Measurements from ENCODE around the gene PAK4. TPM values are rescaled to one million over a fixed set of nuclear protein-coding genes. Genes with fewer than 3 reads are reported as not detected.
"Not testable (repeated sequence)": the region's sequence is repeated elsewhere in the genome, so short reads cannot be mapped to it uniquely, and the experiment has no call there.

PAK4 gene
- total RNA-seq, result 10 to 100 TPM; 85.0 to 96.9 TPM
- long read RNA-seq, partial matches to known transcripts, result 1 of 5 reads
- long read RNA-seq, other reads (novel, unspliced or antisense), result 3 of 5 reads

- intact Hi-C loops (cut with DNase I, micrococcal nuclease), result no loop called here
- peak; percentile 98 for DNase-seq
- ATAC-seq, result peak; percentile 85
These were observed at the start of gene PAK4 for GRCh38 chr19:39125554-39126311. Gene PAK4 (plus strand): TSS chr19:39125786. CDS start chr19:39169554, 43,768 bp downstream.

- intact Hi-C loops (cut with DNase I, micrococcal nuclease), result no loop called here
- ATAC-seq, result no peak
- no peak for DNase-seq
These were observed 48.3 kb upstream of the PAK4 start for GRCh38 chr19:39077323-39077722.

GRCh38 chr19:39078436-39079200, 47.0 kb upstream of the PAK4 start:
- intact Hi-C loops (cut with DNase I, micrococcal nuclease), result no loop called here
- no peak for ATAC-seq
- no peak for DNase-seq

GRCh38 chr19:39080431-39080830, 45.2 kb upstream of the PAK4 start:
- intact Hi-C loops (cut with DNase I, micrococcal nuclease), result no loop called here
- ATAC-seq (no peak), DNase-seq (no peak)

GRCh38 chr19:39082167-39082566, 43.4 kb upstream of the PAK4 start:
- intact Hi-C loops (cut with DNase I, micrococcal nuclease), result no loop called here
- no peak for DNase-seq
- no peak for ATAC-seq

- ATAC-seq (no peak), DNase-seq (no peak)
- intact Hi-C loops (cut with DNase I, micrococcal nuclease), result no loop called here
These were observed 42.6 kb upstream of the PAK4 start for GRCh38 chr19:39082745-39083598.

- no peak for DNase-seq
- intact Hi-C loops (cut with DNase I, micrococcal nuclease), result no loop called here
- ATAC-seq, result no peak
These were observed 42.0 kb upstream of the PAK4 start for GRCh38 chr19:39083599-39083982.

GRCh38 chr19:39083983-39084731, 41.4 kb upstream of the PAK4 start, which contains the start of gene ACP7:
Gene ACP7 (plus strand): TSS chr19:39084368. CDS start chr19:39085270, 902 bp downstream.
- intact Hi-C loops (cut with DNase I, micrococcal nuclease), result no loop called here
- ATAC-seq (no peak), DNase-seq (no peak)

GRCh38 chr19:39084732-39085080, 40.9 kb upstream of the PAK4 start:
- ATAC-seq (no peak), DNase-seq (no peak)
- intact Hi-C loops (cut with DNase I, micrococcal nuclease), result no loop called here

GRCh38 chr19:39085392-39085791, 40.2 kb upstream of the PAK4 start:
- DNase-seq, result no peak
- intact Hi-C loops (cut with DNase I, micrococcal nuclease), result no loop called here
- ATAC-seq, result no peak

- intact Hi-C loops (cut with DNase I, micrococcal nuclease), result no loop called here
These were observed 39.2 kb upstream of the PAK4 start for GRCh38 chr19:39086386-39086785.

GRCh38 chr19:39087907-39088686, 37.5 kb upstream of the PAK4 start:
- ATAC-seq (no peak), DNase-seq (no peak)
- intact Hi-C loops (cut with DNase I, micrococcal nuclease), result no loop called here

More at GRCh38 chr19:39086386-39086785, 39.2 kb upstream of the PAK4 start:
- ATAC-seq (no peak), DNase-seq (no peak)

- DNase-seq; intact Hi-C loops (cut with DNase I, micrococcal nuclease); ATAC-seq: not testable (repeated sequence)
These were observed 35.6 kb upstream of the PAK4 start for GRCh38 chr19:39090016-39090415.

GRCh38 chr19:39090881-39091280, 34.7 kb upstream of the PAK4 start:
- DNase-seq (no peak), ATAC-seq (no peak)
- intact Hi-C loops (cut with DNase I, micrococcal nuclease), result no loop called here

- DNase-seq; intact Hi-C loops (cut with DNase I, micrococcal nuclease); ATAC-seq: not testable (repeated sequence)
These were observed 29.6 kb upstream of the PAK4 start for GRCh38 chr19:39095799-39096540.

GRCh38 chr19:39097299-39097698, 28.3 kb upstream of the PAK4 start:
- ATAC-seq (no peak), DNase-seq (no peak)
- intact Hi-C loops (cut with DNase I, micrococcal nuclease), result no loop called here

- ATAC-seq (no peak), DNase-seq (no peak)
- intact Hi-C loops (cut with DNase I, micrococcal nuclease), result no loop called here
These were observed 27.9 kb upstream of the PAK4 start for GRCh38 chr19:39097721-39098120.
